Measurements from ENCODE around the gene SH3BGRL3. TPM values are rescaled to one million over a fixed set of nuclear protein-coding genes. Genes with fewer than 3 reads are reported as not detected.
A peak's percentile ranks its signal among the peaks of the same experiment; 100 is the strongest.

SH3BGRL3 gene
- polyA plus RNA-seq, 1 donor from 2014 or later, result 12.8 TPM

DNA sequence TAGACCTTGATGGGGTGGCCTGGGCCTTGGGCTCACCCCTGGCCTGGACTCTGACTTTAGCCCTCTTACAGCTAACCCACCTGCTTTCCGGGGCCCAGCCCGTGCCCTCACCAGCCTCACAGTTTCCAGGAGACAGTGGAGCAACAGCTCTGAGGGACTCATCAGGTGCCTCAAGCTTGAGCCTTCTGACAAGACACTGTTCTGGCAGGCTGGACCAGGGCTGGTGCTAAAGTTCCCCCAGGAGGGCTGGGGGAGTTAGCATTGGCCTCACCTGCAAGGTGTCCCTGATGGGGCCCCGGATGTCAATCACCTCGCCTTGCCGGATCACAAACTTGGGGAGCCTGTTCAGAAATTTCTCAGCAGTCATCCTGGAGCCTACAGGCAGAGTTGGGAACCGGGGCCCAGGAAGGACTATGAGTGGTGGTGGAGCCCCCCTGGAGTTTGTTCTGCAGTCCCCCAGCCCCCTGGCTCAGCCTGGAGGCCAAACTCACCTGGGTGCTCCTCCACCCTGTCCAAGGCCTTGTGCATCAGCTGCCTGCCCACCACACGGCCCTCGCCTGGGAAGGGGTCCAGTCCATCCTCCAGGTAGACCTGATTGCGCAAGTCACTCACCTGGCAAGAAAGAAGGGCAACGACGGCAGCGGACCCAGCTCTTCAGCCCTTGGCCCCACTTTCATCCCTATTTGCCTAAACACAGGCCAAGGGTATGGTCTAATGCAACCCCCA is 4.1 kb downstream of the SH3BGRL3 start:
- no peaks in the 10 kb centered on the region for H3K27me3 ChIP-seq (ENCODE audit: insufficient read depth, low read depth, low read length)
- H3K36me3 ChIP-seq (ENCODE audit: insufficient read depth, low read length), result no peaks in the 10 kb centered on the region
- TF ChIP-seq TAF1 (IDR thresholded peaks at IDR 0.05; ENCODE audit: low read depth), result no peak
- H3K9me3 ChIP-seq (ENCODE audit: low read length), result no peaks in the 10 kb centered on the region
- peaks cover 5% of the 10 kb centered on the region for H3K79me2 ChIP-seq (replicated peaks; ENCODE audit: insufficient read depth, low read length)
- H3K4me3 ChIP-seq (ENCODE audit: low read length), result no peak overlapping the region
- no peaks in the 10 kb centered on the region for H3F3A ChIP-seq (ENCODE audit: insufficient read depth, low read length, poor library complexity, severe bottlenecking)
- H3K9me2 ChIP-seq (ENCODE audit: insufficient read depth, low read length), result no peaks in the 10 kb centered on the region
- H2AFZ ChIP-seq (ENCODE audit: low read depth, low read length), result no peak overlapping the region
- H3K27ac ChIP-seq (ENCODE audit: low read length), result no peak overlapping the region
- H4K20me1 ChIP-seq (ENCODE audit: insufficient read depth), result no peaks in the 10 kb centered on the region
- H3K4me2 ChIP-seq (ENCODE audit: low read length), result no peak overlapping the region
- no peak overlapping the region for H3K9ac ChIP-seq (ENCODE audit: low read length)

DNA sequence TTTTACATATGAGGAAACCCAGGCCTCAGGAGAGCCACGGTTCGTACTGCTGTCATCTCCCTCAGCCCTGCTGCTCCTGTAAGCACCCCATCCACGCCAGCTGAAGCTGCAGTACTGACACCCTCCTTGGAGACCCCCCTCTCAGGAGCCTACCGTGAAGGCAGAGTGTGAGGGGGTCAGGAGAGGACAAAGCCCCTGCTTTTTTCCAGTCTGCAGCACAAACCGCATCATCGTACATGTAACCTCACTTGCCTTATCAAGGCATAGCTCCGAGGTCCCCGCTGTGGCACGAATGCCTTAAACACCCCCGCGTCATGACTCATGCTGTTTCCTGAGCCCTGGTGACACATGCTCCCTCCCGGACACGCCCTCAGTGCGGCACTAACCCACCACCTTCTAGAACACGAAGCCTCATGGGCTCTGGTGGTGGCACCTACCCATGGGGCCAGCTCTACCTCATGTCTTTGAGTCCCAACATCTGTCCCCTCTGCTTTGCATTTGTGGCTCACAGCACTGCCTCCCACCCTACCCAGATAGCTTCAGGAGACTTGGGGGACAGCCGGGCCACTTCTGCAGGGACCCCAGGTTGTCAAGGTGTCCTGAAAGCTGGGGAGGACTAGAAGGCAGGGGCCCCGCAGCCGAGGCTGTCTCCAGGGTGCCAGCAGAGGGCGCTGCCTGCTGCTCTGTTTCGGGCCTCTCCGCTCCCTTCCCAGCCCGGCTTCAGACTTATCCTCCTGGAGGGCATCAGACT is 4.9 kb downstream of the SH3BGRL3 start:
- no peak overlapping the region for H3K4me3 ChIP-seq (ENCODE audit: low read length)
- no peak overlapping the region for H3K9ac ChIP-seq (ENCODE audit: low read length)
- H3F3A ChIP-seq (ENCODE audit: insufficient read depth, low read length, poor library complexity, severe bottlenecking), result no peaks in the 10 kb centered on the region
- no peaks in the 10 kb centered on the region for H3K79me2 ChIP-seq (replicated peaks; ENCODE audit: insufficient read depth, low read length)
- no peak overlapping the region for H3K4me2 ChIP-seq (ENCODE audit: low read length)
- H3K27ac ChIP-seq (ENCODE audit: low read length), result no peak overlapping the region
- no peaks in the 10 kb centered on the region for H3K9me3 ChIP-seq (ENCODE audit: low read length)
- no peaks in the 10 kb centered on the region for H4K20me1 ChIP-seq (ENCODE audit: insufficient read depth)
- H2AFZ ChIP-seq (ENCODE audit: low read depth, low read length), result no peak overlapping the region
- H3K27me3 ChIP-seq (ENCODE audit: insufficient read depth, low read depth, low read length), result no peaks in the 10 kb centered on the region
- H3K9me2 ChIP-seq (ENCODE audit: insufficient read depth, low read length), result no peaks in the 10 kb centered on the region
- TF ChIP-seq, protein P1, sequence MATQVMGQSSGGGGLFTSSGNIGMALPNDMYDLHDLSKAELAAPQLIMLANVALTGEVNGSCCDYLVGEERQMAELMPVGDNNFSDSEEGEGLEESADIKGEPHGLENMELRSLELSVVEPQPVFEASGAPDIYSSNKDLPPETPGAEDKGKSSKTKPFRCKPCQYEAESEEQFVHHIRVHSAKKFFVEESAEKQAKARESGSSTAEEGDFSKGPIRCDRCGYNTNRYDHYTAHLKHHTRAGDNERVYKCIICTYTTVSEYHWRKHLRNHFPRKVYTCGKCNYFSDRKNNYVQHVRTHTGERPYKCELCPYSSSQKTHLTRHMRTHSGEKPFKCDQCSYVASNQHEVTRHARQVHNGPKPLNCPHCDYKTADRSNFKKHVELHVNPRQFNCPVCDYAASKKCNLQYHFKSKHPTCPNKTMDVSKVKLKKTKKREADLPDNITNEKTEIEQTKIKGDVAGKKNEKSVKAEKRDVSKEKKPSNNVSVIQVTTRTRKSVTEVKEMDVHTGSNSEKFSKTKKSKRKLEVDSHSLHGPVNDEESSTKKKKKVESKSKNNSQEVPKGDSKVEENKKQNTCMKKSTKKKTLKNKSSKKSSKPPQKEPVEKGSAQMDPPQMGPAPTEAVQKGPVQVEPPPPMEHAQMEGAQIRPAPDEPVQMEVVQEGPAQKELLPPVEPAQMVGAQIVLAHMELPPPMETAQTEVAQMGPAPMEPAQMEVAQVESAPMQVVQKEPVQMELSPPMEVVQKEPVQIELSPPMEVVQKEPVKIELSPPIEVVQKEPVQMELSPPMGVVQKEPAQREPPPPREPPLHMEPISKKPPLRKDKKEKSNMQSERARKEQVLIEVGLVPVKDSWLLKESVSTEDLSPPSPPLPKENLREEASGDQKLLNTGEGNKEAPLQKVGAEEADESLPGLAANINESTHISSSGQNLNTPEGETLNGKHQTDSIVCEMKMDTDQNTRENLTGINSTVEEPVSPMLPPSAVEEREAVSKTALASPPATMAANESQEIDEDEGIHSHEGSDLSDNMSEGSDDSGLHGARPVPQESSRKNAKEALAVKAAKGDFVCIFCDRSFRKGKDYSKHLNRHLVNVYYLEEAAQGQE (IDR thresholded peaks at IDR 0.05; ENCODE audit: borderline replicate concordance), result no peak
- no peak for TF ChIP-seq EP300 (conservative IDR thresholded peaks at IDR 0.05; ENCODE audit: poor library complexity, severe bottlenecking)
- TF ChIP-seq POLR2AphosphoS5 (IDR thresholded peaks at IDR 0.05), result no peak
- TF ChIP-seq RAD21 (conservative IDR thresholded peaks at IDR 0.05), result no peak
- no peak for TF ChIP-seq TAF1 (IDR thresholded peaks at IDR 0.05; ENCODE audit: low read depth)
- no peak for TF ChIP-seq MXI1 (conservative IDR thresholded peaks at IDR 0.05; ENCODE audit: poor library complexity, severe bottlenecking)
- peak; percentile 30 for TF ChIP-seq SMC3 (conservative IDR thresholded peaks at IDR 0.05; ENCODE audit: poor library complexity)
- TF ChIP-seq, protein P2, sequence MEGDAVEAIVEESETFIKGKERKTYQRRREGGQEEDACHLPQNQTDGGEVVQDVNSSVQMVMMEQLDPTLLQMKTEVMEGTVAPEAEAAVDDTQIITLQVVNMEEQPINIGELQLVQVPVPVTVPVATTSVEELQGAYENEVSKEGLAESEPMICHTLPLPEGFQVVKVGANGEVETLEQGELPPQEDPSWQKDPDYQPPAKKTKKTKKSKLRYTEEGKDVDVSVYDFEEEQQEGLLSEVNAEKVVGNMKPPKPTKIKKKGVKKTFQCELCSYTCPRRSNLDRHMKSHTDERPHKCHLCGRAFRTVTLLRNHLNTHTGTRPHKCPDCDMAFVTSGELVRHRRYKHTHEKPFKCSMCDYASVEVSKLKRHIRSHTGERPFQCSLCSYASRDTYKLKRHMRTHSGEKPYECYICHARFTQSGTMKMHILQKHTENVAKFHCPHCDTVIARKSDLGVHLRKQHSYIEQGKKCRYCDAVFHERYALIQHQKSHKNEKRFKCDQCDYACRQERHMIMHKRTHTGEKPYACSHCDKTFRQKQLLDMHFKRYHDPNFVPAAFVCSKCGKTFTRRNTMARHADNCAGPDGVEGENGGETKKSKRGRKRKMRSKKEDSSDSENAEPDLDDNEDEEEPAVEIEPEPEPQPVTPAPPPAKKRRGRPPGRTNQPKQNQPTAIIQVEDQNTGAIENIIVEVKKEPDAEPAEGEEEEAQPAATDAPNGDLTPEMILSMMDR (IDR thresholded peaks at IDR 0.05; ENCODE audit: poor library complexity, severe bottlenecking), result peak; percentile 54
- no peak for TF ChIP-seq EZH2 (IDR thresholded peaks at IDR 0.05; ENCODE audit: borderline replicate concordance, insufficient read depth, low read length, poor library complexity, severe bottlenecking)
- H3K36me3 ChIP-seq (ENCODE audit: insufficient read depth, low read length), result no peaks in the 10 kb centered on the region
